ENCODE data around the gene ALG12. TPM values are rescaled to one million over a fixed set of nuclear protein-coding genes. Genes with fewer than 3 reads are reported as not detected.

ALG12 gene
- total RNA-seq, 3 donors from 2014 or later (not counting 1 experiment from before 2014, with no cell fraction given): 17.2 to 22.7 (median 19.2) TPM

GRCh38 chr22:49955581-49956417 is 37.6 kb upstream of the ALG12 start:
- Histone ChIP-seq H3K36me3 (ENCODE audit: control insufficient read depth, insufficient read depth, low read length) (no peaks in the 10 kb centered on the region), H3K9me3 (ENCODE audit: control insufficient read depth, insufficient read depth, low read length) (no peaks in the 10 kb centered on the region), H3K4me3 (ENCODE audit: low read length) (no peak overlapping the region), H3K27me3 (ENCODE audit: control insufficient read depth, insufficient read depth, low read length) (no peaks in the 10 kb centered on the region), H3K27ac (ENCODE audit: low read length) (no peak overlapping the region), H3K4me1 (ENCODE audit: control insufficient read depth, insufficient read depth, low read length) (peaks cover 15% of the 10 kb centered on the region)
- H3K4me1 Mint-ChIP-seq: peaks cover 0 to 10% of the 10 kb centered on the region in 2 donors
- H3K9me3 Mint-ChIP-seq: no peaks in the 10 kb centered on the region
- 91% methylated on average over 22 of the region's 22 CpGs for WGBS (ENCODE audit: insufficient coverage)
- no peak overlapping the region for H3K4me3 Mint-ChIP-seq
- H3K36me3 Mint-ChIP-seq: no peaks in the 10 kb centered on the region
- DNase-seq: no peak
- intact Hi-C loops (cut with micrococcal nuclease): no loop called here
- no peak overlapping the region for H3K27ac Mint-ChIP-seq
- no peaks in the 10 kb centered on the region for H3K27me3 Mint-ChIP-seq (ENCODE audit: low read depth in 2 of 2)
- no peak for ATAC-seq
- no peak for TF ChIP-seq CTCF (IDR thresholded peaks at IDR 0.05)

DNA sequence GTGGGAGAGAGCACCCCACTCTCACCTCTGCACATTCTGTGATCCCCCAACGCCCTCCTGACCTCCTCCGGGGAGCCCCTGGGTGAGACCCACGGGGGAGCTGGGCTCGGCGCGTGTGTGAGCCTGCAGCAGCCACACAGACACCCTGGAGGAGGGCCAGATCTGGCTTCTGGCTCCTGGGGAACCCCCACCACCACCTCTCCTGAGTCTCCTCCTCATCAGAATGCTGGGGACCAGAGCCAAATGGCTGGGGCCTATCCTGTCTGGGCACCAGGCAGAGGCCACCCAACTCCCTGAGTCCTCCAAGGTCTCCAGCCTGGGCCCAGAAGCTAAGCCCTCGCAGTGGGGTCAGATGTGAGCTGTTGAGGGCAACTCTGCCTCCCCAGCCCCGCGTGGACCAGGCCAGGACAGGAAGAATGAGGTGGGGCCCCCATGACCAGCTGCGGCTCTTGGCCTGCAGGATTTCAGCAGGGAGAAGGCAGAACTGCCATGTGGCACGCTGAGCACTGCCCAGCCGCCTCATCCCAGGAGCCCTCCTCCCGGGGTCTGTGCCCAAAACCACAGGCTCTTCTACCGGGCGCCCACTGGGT is 36.8 kb upstream of the ALG12 start:
- Mint-ChIP-seq H3K36me3 (no peaks in the 10 kb centered on the region), H3K9me3 (no peaks in the 10 kb centered on the region), H3K27me3 (ENCODE audit: low read depth in 2 of 2) (no peaks in the 10 kb centered on the region), H3K4me1 (peaks cover 0 to 10% of the 10 kb centered on the region in 2 donors), H3K27ac (no peak overlapping the region), H3K4me3 (no peak overlapping the region)
- DNase-seq: no peak
- no peaks in the 10 kb centered on the region for H3K36me3 ChIP-seq (ENCODE audit: control insufficient read depth, insufficient read depth, low read length)
- H3K4me3 ChIP-seq (ENCODE audit: low read length): no peak overlapping the region
- H3K9me3 ChIP-seq (ENCODE audit: control insufficient read depth, insufficient read depth, low read length): no peaks in the 10 kb centered on the region
- intact Hi-C loops (cut with micrococcal nuclease): no loop called here
- TF ChIP-seq CTCF (IDR thresholded peaks at IDR 0.05): no peak
- peaks cover 15% of the 10 kb centered on the region for H3K4me1 ChIP-seq (ENCODE audit: control insufficient read depth, insufficient read depth, low read length)
- 89% methylated on average over 15 of the region's 15 CpGs for WGBS (ENCODE audit: insufficient coverage)
- no peak overlapping the region for H3K27ac ChIP-seq (ENCODE audit: low read length)
- H3K27me3 ChIP-seq (ENCODE audit: control insufficient read depth, insufficient read depth, low read length): no peaks in the 10 kb centered on the region
- ATAC-seq: no peak

- H3K9me3 ChIP-seq (ENCODE audit: control insufficient read depth, insufficient read depth, low read length): no peaks in the 10 kb centered on the region
- Mint-ChIP-seq H3K4me1 (peaks cover 0 to 6% of the 10 kb centered on the region in 2 donors), H3K27me3 (ENCODE audit: low read depth in 2 of 2) (no peaks in the 10 kb centered on the region), H3K4me3 (no peak overlapping the region), H3K9me3 (no peaks in the 10 kb centered on the region), H3K27ac (no peak overlapping the region), H3K36me3 (no peaks in the 10 kb centered on the region)
- WGBS (ENCODE audit: insufficient coverage): 91% methylated on average over 8 of the region's 8 CpGs
- H3K27ac ChIP-seq (ENCODE audit: low read length): no peak overlapping the region
- no peaks in the 10 kb centered on the region for H3K36me3 ChIP-seq (ENCODE audit: control insufficient read depth, insufficient read depth, low read length)
- H3K4me3 ChIP-seq (ENCODE audit: low read length): no peak overlapping the region
- peaks cover 9% of the 10 kb centered on the region for H3K4me1 ChIP-seq (ENCODE audit: control insufficient read depth, insufficient read depth, low read length)
- intact Hi-C loops (cut with micrococcal nuclease): no loop called here
- no peaks in the 10 kb centered on the region for H3K27me3 ChIP-seq (ENCODE audit: control insufficient read depth, insufficient read depth, low read length)
- DNase-seq (no peak), ATAC-seq (no peak)
- TF ChIP-seq CTCF (IDR thresholded peaks at IDR 0.05): no peak
These were observed 36.1 kb upstream of the ALG12 start for GRCh38 chr22:49954354-49954753.
